ENCODE data around the gene PROX1. TPM values are rescaled to one million over a fixed set of nuclear protein-coding genes. Genes with fewer than 3 reads are reported as not detected.
"Not testable (repeated sequence)": the region's sequence is repeated elsewhere in the genome, so short reads cannot be mapped to it uniquely, and the experiment has no call there.

Gene PROX1
- total RNA-seq, 6 experiments from 2014 or later: 0.14 to 0.96 (median 0.31) TPM

DNA sequence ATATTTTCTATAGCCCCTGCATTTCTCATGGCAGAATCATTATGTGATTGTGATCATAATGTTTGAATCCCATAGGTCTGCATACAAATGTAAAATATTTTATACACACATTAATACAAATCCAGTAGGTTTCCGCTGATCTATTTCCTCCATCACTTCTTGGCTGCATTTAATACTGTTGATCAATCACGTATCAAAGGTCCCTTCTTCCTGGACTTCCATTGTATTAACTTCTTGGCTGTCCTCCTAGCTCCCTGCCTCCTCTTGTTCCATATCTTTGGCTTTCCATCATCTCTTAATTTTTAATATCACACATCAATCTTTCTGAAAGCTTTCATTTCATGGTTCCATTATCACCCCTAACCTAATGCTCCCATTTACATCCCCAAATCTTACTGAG is 97.6 kb downstream of the PROX1 start:
- no peak overlapping the region for H3K27ac Mint-ChIP-seq
- TF ChIP-seq, protein P1, sequence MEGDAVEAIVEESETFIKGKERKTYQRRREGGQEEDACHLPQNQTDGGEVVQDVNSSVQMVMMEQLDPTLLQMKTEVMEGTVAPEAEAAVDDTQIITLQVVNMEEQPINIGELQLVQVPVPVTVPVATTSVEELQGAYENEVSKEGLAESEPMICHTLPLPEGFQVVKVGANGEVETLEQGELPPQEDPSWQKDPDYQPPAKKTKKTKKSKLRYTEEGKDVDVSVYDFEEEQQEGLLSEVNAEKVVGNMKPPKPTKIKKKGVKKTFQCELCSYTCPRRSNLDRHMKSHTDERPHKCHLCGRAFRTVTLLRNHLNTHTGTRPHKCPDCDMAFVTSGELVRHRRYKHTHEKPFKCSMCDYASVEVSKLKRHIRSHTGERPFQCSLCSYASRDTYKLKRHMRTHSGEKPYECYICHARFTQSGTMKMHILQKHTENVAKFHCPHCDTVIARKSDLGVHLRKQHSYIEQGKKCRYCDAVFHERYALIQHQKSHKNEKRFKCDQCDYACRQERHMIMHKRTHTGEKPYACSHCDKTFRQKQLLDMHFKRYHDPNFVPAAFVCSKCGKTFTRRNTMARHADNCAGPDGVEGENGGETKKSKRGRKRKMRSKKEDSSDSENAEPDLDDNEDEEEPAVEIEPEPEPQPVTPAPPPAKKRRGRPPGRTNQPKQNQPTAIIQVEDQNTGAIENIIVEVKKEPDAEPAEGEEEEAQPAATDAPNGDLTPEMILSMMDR (IDR thresholded peaks at IDR 0.05): no peak
- peaks cover 1% of the 10 kb centered on the region; the same call in 1 of the 2 replicates for H3K27me3 Mint-ChIP-seq (ENCODE audit: insufficient read depth)
- DNase-seq: no peak
- H3K4me3 Mint-ChIP-seq: no peak overlapping the region
- H3K9me3 Mint-ChIP-seq: no peaks in the 10 kb centered on the region; the same call in 1 of the 2 replicates
- no peaks in the 10 kb centered on the region for H3K4me1 Mint-ChIP-seq (ENCODE audit: low read depth)
- no peaks in the 10 kb centered on the region for H3K36me3 Mint-ChIP-seq (ENCODE audit: low read depth)

DNA sequence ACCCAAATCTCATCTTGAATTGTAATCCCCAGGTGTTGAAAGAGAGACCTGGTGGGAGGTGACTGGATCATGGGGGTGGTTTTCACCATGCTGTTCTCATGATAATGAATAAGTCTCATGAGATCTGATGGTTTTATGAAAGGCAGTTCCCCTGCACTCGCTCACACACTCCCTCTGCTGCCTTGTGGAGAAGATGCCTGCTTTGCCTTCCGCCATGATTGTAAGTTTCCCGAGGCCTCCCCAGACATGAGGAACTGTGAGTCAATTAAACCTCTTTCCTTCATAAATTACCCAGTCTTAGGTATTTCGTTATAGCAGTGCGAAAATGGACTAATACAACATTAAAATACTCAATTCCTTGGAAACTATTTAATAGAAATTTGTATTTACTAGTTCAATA is 99.2 kb downstream of the PROX1 start:
- no peak for DNase-seq
- H3K27ac Mint-ChIP-seq: no peak overlapping the region
- H3K4me1 Mint-ChIP-seq (ENCODE audit: low read depth): no peaks in the 10 kb centered on the region
- peaks cover 1% of the 10 kb centered on the region for H3K27me3 Mint-ChIP-seq (ENCODE audit: insufficient read depth)
- no peaks in the 10 kb centered on the region; the same call in 1 of the 2 replicates for H3K9me3 Mint-ChIP-seq
- no peaks in the 10 kb centered on the region for H3K36me3 Mint-ChIP-seq (ENCODE audit: low read depth)
- no peak overlapping the region for H3K4me3 Mint-ChIP-seq
- TF ChIP-seq, protein P1 (IDR thresholded peaks at IDR 0.05): no peak

DNA sequence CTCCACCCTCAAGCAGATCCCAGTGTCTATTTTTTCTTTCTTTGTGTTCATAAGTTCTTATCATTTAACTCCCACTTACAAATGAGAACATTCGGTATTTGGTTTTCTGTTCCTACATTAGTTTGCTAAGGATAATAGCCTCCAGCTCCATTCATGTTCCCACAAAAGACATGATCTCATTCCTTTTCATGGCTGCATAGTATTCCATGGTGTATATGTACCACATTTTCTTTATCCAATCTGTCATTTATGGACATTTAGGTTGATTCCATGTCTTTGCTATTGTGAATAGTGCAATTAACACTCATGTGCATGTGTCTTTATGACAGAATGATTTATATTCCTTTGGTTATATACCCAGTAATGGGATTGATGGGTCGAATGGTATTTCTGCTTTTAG is 101.2 kb downstream of the PROX1 start:
- not testable (repeated sequence) for DNase-seq; H3K4me3 Mint-ChIP-seq; H3K4me1 Mint-ChIP-seq (ENCODE audit: low read depth); H3K9me3 Mint-ChIP-seq; H3K27ac Mint-ChIP-seq; H3K27me3 Mint-ChIP-seq (ENCODE audit: insufficient read depth); H3K36me3 Mint-ChIP-seq (ENCODE audit: low read depth)

Measured in HFFc6 (cell line).